Brain pericyte (primary cell): Measurements from ENCODE around the gene SLC6A18.
"Not testable (repeated sequence)": the region's sequence is repeated elsewhere in the genome, so short reads cannot be mapped to it uniquely, and the experiment has no call there.

ENCODE experiments used
- DNase-seq: peaks from one replicate; pipeline ENCODE4 v3.0.0-alpha.2; 2012; ENCODE audit warnings: low read depth, low spot score

SLC6A18 gene

GRCh38 chr5:1275397-1276391 lies 50.5 kb downstream of the SLC6A18 start:
- DNase-seq: not testable (repeated sequence)

DNA sequence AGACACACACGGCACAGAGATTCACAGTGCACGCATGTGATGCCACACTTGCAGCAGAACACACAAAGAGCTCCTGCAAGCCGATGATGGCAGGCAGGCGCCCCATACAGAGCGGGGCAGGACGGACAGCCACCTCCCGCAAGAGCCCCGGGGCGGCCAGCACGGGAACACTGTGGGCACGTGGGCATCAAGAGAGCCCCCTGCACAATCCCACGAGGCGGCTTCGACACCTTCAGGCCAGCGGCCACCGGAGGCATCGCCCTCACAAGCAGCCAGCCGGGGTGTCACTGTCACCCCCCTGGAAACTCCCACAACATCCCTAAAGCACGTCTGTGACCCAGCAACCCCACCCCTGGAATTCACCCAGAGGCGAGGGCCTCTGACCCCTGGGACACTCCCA lies 51.7 kb downstream of the SLC6A18 start:
- no peak for DNase-seq

GRCh38 chr5:1277331-1277730 lies 52.1 kb downstream of the SLC6A18 start:
- no peak for DNase-seq

DNA sequence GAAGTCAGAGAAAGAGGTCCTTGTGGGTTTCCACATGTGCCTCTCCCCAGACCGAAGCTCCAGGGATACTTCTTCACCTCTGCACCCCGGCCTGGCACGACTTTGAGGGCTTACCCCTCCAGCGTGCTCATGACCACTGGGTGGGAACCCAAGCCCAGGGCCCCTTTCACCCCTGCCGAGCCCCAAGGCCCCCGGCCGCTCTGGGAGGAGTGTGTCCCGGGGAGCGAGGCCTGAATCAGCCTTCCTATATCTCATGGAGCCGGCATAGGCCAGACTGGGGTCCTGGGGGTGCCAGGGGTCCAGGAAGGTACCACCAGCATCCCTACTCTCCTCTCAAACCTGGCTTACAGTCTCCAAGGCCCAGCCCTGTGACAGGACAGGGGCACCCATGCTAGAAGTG lies 52.6 kb downstream of the SLC6A18 start:
- no peak for DNase-seq

DNA sequence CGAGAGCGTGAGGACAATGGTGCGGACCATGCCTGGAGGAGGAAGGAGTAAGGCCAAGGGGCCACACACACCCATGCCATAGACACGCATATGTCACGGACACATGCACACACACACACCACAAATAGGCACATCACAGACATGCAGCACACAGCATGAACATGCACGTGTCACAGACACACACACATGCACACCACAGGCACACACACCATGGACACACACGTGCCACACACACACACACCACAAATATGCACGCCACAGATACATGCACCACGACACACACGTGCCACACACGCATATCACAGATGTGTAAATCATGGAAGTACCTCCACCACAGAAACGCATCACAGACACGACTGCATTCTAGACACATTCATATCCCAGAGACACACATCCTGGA lies 53.0 kb downstream of the SLC6A18 start:
- DNase-seq: no peak

DNA sequence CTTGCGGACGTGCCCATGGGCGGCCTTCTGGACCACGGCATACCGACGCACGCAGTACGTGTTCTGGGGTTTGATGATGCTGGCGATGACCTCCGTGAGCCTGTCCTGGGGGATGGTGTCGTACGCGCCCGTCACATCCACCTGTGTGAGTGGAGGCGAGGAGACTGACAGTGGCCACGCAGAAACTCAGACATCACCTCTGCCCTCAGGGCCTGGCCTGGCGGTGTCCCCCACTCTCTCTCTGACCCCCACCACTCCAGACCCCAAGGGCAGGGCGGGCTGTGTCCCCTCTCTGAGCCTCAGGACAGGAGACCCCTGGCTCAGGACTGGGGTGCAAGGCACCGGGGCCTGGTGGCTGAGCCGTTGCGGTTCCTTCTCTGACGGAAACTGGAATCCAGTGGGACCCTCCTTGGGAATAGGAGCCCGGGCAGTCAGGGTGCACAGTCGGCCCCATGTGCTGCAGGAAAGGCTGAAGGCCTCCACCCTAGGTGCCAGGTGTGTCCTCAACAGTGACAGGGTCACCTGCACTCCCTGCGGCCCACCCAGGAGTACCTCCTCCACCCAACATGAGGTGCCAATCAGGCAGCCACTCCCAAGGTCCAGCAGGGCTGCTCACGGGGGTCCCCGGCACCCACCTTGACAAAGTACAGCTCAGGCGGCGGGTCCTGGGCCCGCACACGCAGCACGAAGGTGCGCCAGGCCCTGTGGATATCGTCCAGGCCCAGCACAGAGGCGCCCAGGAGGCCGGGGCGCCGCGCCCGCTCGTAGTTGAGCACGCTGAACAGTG lies 53.7 kb downstream of the SLC6A18 start:
- DNase-seq: no peak

DNA sequence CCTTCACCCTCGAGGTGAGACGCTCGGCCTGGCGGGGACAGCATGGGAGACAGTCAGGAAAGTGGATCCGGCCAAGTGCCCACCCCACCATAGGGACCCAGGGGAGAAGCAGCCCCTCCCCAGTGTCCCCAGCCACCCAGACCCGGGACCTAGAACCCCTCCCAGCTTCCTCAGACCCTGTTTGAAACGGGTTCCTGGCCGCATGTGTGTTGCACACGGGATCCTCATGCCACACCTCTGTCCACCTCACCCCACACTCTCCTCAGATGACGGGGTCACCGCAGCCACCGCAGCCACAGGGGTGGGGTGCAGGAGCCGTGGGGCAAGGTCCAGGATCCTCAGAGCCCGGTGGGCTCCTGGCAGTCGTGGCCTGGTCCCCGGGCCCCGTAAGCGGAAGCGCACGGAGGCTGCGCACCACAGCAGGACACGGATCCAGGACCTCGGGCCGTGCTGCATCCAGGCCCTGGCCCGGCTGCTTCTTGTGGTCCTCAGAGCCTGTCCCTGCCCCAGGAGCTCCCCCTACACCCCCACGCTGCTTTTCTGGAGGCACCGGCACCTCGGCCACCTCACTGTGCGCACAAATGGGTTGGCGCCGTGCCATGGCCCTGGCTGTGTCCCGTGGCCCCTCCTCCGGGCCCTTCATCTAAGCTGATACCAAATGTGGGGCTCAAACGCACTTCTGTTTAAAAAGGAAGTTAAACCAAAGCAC lies 54.4 kb downstream of the SLC6A18 start:
- DNase-seq: no peak

DNA sequence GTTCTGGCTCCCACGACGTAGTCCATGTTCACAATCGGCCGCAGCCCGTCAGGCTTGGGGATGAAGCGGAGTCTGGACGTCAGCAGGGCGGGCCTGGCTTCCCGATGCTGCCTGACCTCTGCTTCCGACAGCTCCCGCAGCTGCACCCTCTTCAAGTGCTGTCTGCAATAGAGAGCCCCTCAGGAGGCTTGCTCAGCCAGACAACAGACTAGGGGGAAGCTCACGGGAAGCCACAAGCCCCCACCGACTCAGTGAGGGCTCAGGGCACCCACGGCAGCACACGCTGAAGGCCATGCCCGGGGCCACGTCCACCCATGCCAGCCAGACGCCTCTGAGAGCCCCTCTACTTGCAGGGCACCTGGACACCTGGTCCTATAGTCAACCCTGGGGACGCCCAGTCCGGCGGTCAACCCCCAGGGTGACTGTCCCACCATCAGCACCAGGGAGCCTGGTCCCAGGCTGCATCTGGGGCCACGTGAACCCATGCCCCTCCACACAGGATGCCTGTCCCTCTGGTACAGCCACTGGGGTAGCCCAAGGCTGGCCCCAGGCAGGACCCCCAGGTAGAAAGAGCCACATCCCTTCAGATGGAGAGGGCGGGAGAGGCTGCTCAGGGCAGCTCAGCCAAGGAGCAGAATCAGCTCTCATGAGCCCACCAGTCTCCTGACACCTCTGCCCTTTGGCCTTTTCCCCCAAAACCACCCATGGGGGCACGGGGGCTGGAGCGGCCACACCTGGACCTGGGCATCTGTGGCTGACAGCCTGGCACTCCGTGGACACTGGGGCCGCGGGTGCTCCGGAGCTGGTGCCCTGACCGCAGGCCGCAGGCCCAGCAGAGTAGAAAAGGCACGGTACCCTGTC lies 55.2 kb downstream of the SLC6A18 start:
- DNase-seq: no peak

DNA sequence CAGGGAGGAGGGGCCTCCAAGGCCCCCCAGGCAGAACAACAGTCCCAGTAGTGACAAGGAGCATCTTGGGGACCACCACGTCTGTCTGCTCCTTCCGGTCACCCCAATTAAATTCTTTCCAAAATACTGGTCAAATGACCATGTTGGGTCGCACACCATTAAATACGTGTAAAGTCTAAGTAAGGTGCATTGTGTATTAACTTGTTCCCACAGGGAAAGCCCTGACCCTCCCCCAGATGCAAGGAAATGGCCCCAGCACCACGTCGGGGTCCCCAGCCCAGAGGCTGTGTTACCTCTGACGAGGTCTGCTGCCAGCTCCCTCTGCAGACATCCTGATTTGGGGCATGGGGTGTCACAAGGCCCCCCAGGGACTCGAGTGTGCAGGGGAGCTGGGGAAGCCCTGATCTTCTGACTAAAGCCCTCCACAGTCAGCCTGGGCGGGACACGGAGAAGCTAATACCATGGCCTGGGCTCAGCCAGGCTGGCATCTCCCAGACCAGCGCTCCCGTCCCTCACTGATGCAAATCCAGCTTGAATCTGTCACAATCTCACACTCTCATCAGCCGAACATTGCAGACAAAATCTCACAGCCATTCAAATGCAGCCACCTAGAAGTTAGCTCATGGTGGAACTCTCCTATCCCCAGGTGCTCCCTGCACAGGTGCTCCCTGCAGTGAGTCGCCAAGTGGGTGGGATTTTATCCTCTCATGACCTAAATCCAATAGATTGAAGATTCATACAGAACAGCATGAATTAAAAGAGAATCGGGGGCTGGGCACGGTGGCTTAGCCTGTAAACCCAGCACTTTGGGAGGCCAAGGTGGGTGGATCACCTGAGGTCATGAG lies 56.1 kb downstream of the SLC6A18 start:
- no peak for DNase-seq

DNA sequence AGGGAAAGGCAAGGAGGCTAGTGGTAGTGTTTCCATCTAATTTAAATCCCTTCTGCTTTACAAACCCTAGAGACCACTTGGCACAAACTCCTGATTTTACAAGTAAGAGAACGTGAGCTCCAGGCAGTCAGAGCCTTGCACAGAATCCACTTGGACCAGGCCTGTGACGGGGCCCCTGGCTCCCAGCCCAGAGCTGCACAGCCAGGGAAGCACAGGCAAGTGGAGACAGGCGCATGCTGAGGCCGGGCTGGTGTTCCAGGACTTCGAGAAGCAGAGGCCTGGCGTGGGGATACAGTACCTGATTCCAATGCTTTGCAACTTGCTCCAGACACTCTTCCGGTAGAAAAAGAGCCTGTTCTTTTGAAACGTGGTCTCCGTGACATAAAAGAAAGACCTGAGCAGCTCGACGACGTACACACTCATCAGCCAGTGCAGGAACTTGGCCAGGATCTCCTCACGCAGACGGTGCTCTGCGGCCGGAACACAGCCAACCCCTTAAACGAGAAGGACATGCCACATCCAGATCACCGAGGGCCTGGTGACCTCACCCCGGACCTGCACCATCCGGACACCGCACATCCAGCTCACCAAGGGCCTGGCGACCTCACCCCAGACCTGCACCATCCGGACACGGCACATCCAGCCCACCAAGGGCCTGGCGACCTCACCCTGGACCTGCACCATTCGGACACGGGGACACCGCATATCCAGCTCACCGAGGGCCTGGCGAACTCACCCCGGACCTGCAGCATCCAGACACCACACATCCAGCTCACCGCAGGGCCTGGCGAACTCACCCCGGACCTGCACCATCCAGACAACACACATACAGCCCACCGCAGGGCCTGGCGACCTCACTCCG lies 57.2 kb downstream of the SLC6A18 start:
- no peak for DNase-seq

DNA sequence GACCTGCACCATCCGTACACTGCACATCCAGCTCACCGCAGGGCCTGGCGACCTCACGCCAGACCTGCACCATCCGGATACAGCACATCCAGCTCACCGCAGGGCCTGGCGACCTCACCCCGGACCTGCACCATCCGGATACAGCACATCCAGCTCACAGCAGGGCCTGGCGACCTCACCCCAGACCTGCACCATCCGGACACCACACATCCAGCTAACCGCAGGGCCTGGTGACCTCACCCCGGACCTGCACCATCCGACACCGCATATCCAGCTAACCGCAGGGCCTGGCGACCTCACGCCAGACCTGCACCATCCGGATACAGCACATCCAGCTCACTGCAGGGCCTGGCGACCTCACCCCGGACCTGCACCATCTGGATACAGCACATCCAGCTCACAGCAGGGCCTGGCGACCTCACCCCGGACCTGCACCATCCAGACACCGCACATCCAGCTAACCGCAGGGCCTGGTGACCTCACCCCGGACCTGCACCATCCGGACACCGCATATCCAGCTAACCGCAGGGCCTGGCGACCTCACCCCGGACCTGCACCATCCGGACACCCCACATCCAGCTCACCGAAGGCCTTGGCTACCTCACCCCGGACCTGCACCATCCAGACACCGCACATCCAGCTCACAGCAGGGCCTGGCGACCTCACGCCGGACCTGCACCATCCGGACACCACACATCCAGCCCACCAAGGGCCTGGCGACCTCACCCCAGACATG lies 58.0 kb downstream of the SLC6A18 start:
- DNase-seq: not testable (repeated sequence)

- not testable (repeated sequence) for DNase-seq
Observed at GRCh38 chr5:1283729-1284041, 58.5 kb downstream of the SLC6A18 start.

DNA sequence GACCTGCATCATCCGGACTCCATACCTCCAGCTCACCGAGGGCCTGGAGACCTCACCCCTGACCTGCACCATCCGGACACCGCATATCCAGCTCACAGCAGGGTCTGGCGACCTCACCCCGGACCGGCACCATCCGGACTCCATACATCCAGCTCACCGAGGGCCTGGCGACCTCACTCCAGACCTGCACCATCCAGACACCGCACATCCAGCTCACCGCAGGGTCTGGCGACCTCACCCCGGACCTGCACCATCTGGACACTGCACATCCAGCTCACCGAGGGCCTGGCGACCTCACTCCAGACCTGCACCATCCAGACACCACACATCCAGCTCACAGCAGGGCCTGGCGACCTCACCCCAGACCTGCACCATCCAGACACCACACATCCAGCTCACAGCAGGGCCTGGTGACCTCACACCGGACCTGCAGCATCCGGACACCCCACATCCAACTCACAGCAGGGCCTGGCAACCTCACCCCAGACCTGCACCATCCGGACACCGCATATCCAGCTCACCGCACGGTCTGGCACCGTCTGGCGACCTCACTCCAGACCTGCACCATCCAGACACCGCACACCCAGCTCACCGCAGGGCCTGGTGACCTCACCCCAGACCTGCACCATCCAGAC lies 59.3 kb downstream of the SLC6A18 start:
- DNase-seq: not testable (repeated sequence)

DNA sequence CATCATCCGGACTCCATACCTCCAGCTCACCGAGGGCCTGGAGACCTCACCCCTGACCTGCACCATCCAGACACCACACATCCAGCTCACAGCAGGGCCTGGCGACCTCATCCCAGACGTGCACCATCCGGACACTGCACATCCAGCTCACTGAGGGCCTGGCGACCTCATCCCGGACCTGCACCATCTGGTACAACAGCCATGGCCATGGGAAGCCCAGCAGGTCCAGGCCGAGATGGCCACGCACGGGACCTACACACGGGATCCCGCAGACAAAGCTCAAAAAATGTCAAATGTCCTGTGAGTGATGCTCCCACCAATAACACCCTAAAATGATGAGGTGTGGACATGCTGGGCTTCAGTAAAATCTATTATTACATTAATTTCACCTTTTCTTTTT lies 60.0 kb downstream of the SLC6A18 start:
- no peak for DNase-seq

- DNase-seq: no peak
Observed at GRCh38 chr5:1285883-1286291, 60.7 kb downstream of the SLC6A18 start.

GRCh38 chr5:1288439-1289335 lies 63.5 kb downstream of the SLC6A18 start:
- no peak for DNase-seq

GRCh38 chr5:1289559-1289958 lies 64.4 kb downstream of the SLC6A18 start:
- not testable (repeated sequence) for DNase-seq
